Right cardiac atrium (tissue), 5 donors: ENCODE results near the gene ZSWIM1. TPM values are rescaled to one million over a fixed set of nuclear protein-coding genes. Genes with fewer than 3 reads are reported as not detected.

ENCODE experiments used
- ATAC-seq, 2 donors: fragments of 200-7000 bp; cut with Tn5 transposase; one replicate each; pipeline versions ENCODE4 v1.8.0 to v1.9.1; 2020; ENCODE audit warnings: moderate library complexity in 2 of 2, mild to moderate bottlenecking in 1 of 2
- DNase-seq, 3 donors: peaks; one replicate each; pipeline ENCODE4 v3.0.0-alpha.2; 2020
- H3K27ac ChIP-seq: one replicate; pipeline ENCODE4 v1.5.1; 2013; ENCODE audit warnings: mild to moderate bottlenecking, low read length, control low read depth, moderate library complexity
- H3K27me3 ChIP-seq: one replicate; pipeline ENCODE4 v1.6.1; 2013; ENCODE audit not compliant: control insufficient read depth, insufficient read depth
- H3K4me1 ChIP-seq: one replicate; pipeline ENCODE4 v1.6.1; 2013; ENCODE audit warnings: low read length; ENCODE audit not compliant: control insufficient read depth, insufficient read depth
- H3K4me3 ChIP-seq: one replicate; pipeline ENCODE4 v1.5.1; 2013; ENCODE audit warnings: low read length, control low read depth
- H3K9me3 ChIP-seq: one replicate; pipeline ENCODE4 v1.6.1; 2013; ENCODE audit warnings: low read length; ENCODE audit not compliant: control insufficient read depth
- WGBS: extraction: QIAGEN DNeasy Blood & Tissue Kit; methylation state at CpG from one replicate; pipeline ENCODE4 v1.1.7; 2013; 5-methylcytosine and 5-hydroxymethylcytosine counted together
- intact Hi-C, 4 donors: fragments of 100-400 bp; cut with DNase I; formaldehyde crosslinking; loops; one replicate each; pipeline versions ENCODE4 v1.11.0 to v1.14.0; 2022 to 2023
- polyA plus RNA-seq: library from polyadenylated mRNA; stranded (reverse); fragments of 200-250 nt; gene quantifications from one replicate; pipeline ENCODE4 v1.2.3, GENCODE V29; 2013
- total RNA-seq, 4 donors: library from RNA; stranded (reverse); fragmentation: NEBNext Ultra II Directional; extraction: Animal tissue kit (Norgen Biotek cat#: 25700); gene quantifications; one replicate each; pipeline ENCODE4 v1.2.1, GENCODE V29; 2021
- donor health status: healthy with polysubstance abuse.
- donor health status: DM: no; HTN: yes; CAD: no.
- donor health status: DM: no; HTN: no; CAD: no.
- donor health status: DM: no; HTN: yes; CAD: no; lungs with severe emphysema.
- donor health status: DM: yes; HTN: yes; CAD: no.

ZSWIM1 gene
- total and polyA plus RNA-seq, 5 donors: 5.5 to 13.5 (median 10.9) TPM

GRCh38 chr20:45857114-45857881 is 23.7 kb upstream of the ZSWIM1 start, which contains the start of the genes ACOT8 and ZSWIM3:
ACOT8 (minus strand) TSS chr20:45857392; CDS start chr20:45857315, 77 bp downstream.
ZSWIM3 (plus strand) TSS chr20:45857614; CDS start chr20:45857826, 212 bp downstream.
- Histone ChIP-seq H3K9me3 (no peaks in the 10 kb centered on the region), H3K27me3 (no peaks in the 10 kb centered on the region), H3K4me1 (peaks cover 11% of the 10 kb centered on the region), H3K4me3 (peak within 1 kb of the TSS; percentile 90), H3K27ac (peak within 1 kb of the TSS; percentile 93)
- ATAC-seq (peak; percentile 99), DNase-seq (peak; percentile 92 to 96 (median 96))
- WGBS: under 1% methylated on average over 36 of the region's 36 CpGs
- intact Hi-C loops: no loop called here

GRCh38 chr20:45857882-45858216 is 23.2 kb upstream of the ZSWIM1 start:
- H3K27ac ChIP-seq: peak overlapping the region; percentile 93
- ATAC-seq: peak in 1 of 2 donors; percentile 38
- peaks cover 11% of the 10 kb centered on the region for H3K4me1 ChIP-seq

GRCh38 chr20:45859916-45860315 is 21.1 kb upstream of the ZSWIM1 start:
- no peaks in the 10 kb centered on the region for H3K27me3 ChIP-seq
- intact Hi-C loops: no loop called here
- no peak for ATAC-seq
- H3K4me1 ChIP-seq: peaks cover 11% of the 10 kb centered on the region
- no peak overlapping the region for H3K27ac ChIP-seq
- no peak for DNase-seq
- H3K9me3 ChIP-seq: no peaks in the 10 kb centered on the region
- WGBS: 95% methylated on average over 5 of the region's 5 CpGs
- H3K4me3 ChIP-seq: no peak overlapping the region

More at GRCh38 chr20:45857882-45858216, 23.2 kb upstream of the ZSWIM1 start:
- DNase-seq: no peak
- intact Hi-C loops: no loop called here
- peak overlapping the region; percentile 90 for H3K4me3 ChIP-seq
- H3K27me3 ChIP-seq: no peaks in the 10 kb centered on the region
- WGBS: 7% methylated on average over 13 of the region's 13 CpGs
- no peaks in the 10 kb centered on the region for H3K9me3 ChIP-seq

- intact Hi-C loops: no loop called here
- Histone ChIP-seq H3K9me3 (no peaks in the 10 kb centered on the region), H3K4me1 (peaks cover 9% of the 10 kb centered on the region), H3K4me3 (no peak overlapping the region), H3K27ac (no peak overlapping the region), H3K27me3 (no peaks in the 10 kb centered on the region)
- WGBS: 76% methylated on average over 7 of the region's 7 CpGs
- ATAC-seq: no peak
- no peak for DNase-seq
Observed at GRCh38 chr20:45860560-45861220, 20.3 kb upstream of the ZSWIM1 start.

GRCh38 chr20:45861221-45862075 is 19.6 kb upstream of the ZSWIM1 start:
- H3K4me3 ChIP-seq: no peak overlapping the region
- ATAC-seq: no peak
- no peak overlapping the region for H3K27ac ChIP-seq
- 93% methylated on average over 7 of the region's 7 CpGs for WGBS
- peaks cover 6% of the 10 kb centered on the region for H3K4me1 ChIP-seq
- H3K9me3 ChIP-seq: no peaks in the 10 kb centered on the region
- no peaks in the 10 kb centered on the region for H3K27me3 ChIP-seq
- intact Hi-C loops: no loop called here
- no peak for DNase-seq

- no peaks in the 10 kb centered on the region for H3K9me3 ChIP-seq
- WGBS: 90% methylated on average over 7 of the region's 7 CpGs
- ATAC-seq (no peak), DNase-seq (no peak)
- no peaks in the 10 kb centered on the region for H3K4me1 ChIP-seq
- intact Hi-C loops: no loop called here
- H3K27me3 ChIP-seq: no peaks in the 10 kb centered on the region
- no peak overlapping the region for H3K4me3 ChIP-seq
- H3K27ac ChIP-seq: no peak overlapping the region
Observed at GRCh38 chr20:45863543-45864470, 17.2 kb upstream of the ZSWIM1 start.

- DNase-seq (no peak), ATAC-seq (no peak)
- intact Hi-C loops: no loop called here
- WGBS: 92% methylated on average over 5 of the region's 5 CpGs
- Histone ChIP-seq H3K9me3 (no peaks in the 10 kb centered on the region), H3K27ac (no peak overlapping the region), H3K4me1 (no peaks in the 10 kb centered on the region), H3K4me3 (no peak overlapping the region), H3K27me3 (no peaks in the 10 kb centered on the region)
Observed at GRCh38 chr20:45866454-45866853, 14.6 kb upstream of the ZSWIM1 start.

- DNase-seq (no peak), ATAC-seq (no peak)
- no peak overlapping the region for H3K27ac ChIP-seq
- no peaks in the 10 kb centered on the region for H3K9me3 ChIP-seq
- H3K27me3 ChIP-seq: no peaks in the 10 kb centered on the region
- no peaks in the 10 kb centered on the region for H3K4me1 ChIP-seq
- intact Hi-C loops: no loop called here
- H3K4me3 ChIP-seq: no peak overlapping the region
- WGBS: 91% methylated on average over 6 of the region's 6 CpGs
Observed at GRCh38 chr20:45867136-45867818, 13.8 kb upstream of the ZSWIM1 start.

- H3K9me3 ChIP-seq: no peaks in the 10 kb centered on the region
- no peaks in the 10 kb centered on the region for H3K27me3 ChIP-seq
- DNase-seq (no peak), ATAC-seq (no peak)
- no peak overlapping the region for H3K4me3 ChIP-seq
- H3K4me1 ChIP-seq: no peaks in the 10 kb centered on the region
- intact Hi-C loops: no loop called here
- no peak overlapping the region for H3K27ac ChIP-seq
Observed at GRCh38 chr20:45867819-45868176, 13.2 kb upstream of the ZSWIM1 start.

- 89% methylated on average over 4 of the region's 4 CpGs for WGBS
- Histone ChIP-seq H3K27ac (no peak overlapping the region), H3K4me3 (no peak overlapping the region), H3K9me3 (no peaks in the 10 kb centered on the region), H3K4me1 (no peaks in the 10 kb centered on the region), H3K27me3 (no peaks in the 10 kb centered on the region)
- intact Hi-C loops: no loop called here
- ATAC-seq (no peak), DNase-seq (no peak)
Observed at GRCh38 chr20:45872626-45873025, 8.4 kb upstream of the ZSWIM1 start.
